ENCODE results near the gene JUNB. TPM values are rescaled to one million over a fixed set of nuclear protein-coding genes. Genes with fewer than 3 reads are reported as not detected.
A peak's percentile ranks its signal among the peaks of the same experiment; 100 is the strongest.

JUNB gene
- total RNA-seq, result 100 to 1,000 TPM; 197 TPM

- peaks cover 18% of the 10 kb centered on the region for H3K36me3 Mint-ChIP-seq (ENCODE audit: low read depth)
- peak; percentile 97 for DNase-seq
- CTCF ChIA-PET, result interaction anchor here (0.7 to 13.9 kb wide), 11 partner anchors 9 to 181 kb away, joined by 3 to 419 read pairs (median 6); partner anchors contain the start of genes HOOK2, RNASEH2A, TRIR and ZNF490
- H3K27me3 Mint-ChIP-seq, result no peaks in the 10 kb centered on the region
- no peaks in the 10 kb centered on the region for H3K9me3 Mint-ChIP-seq
- H3K4me3 Mint-ChIP-seq, result peak within 1 kb of the TSS; percentile 93
- POLR2A ChIA-PET, result interaction anchor here (0.6 to 14.7 kb wide), 23 partner anchors 10 to 376 kb away, joined by 3 to 574 read pairs (median 6); partner anchors contain the start of genes CALR, DHPS, GET3 and HOOK2
- peak within 1 kb of the TSS; percentile 98 for H3K27ac Mint-ChIP-seq
- peaks cover 56% of the 10 kb centered on the region for H3K4me1 Mint-ChIP-seq
These were observed at the start of gene JUNB for GRCh38 chr19:12791345-12792050. Gene JUNB, plus strand, starts transcription at chr19:12791486. Its CDS starts 286 bp downstream, at chr19:12791772.

GRCh38 chr19:12745166-12745897, 46.0 kb upstream of the JUNB start:
- H3K36me3 Mint-ChIP-seq (ENCODE audit: low read depth), result peaks cover 40% of the 10 kb centered on the region
- H3K27me3 Mint-ChIP-seq, result peaks cover 3% of the 10 kb centered on the region
- DNase-seq, result no peak
- H3K9me3 Mint-ChIP-seq, result peaks cover 9% of the 10 kb centered on the region
- peak overlapping the region; percentile 14 for H3K27ac Mint-ChIP-seq
- no peak overlapping the region for H3K4me3 Mint-ChIP-seq
- peaks cover 6% of the 10 kb centered on the region for H3K4me1 Mint-ChIP-seq
- CTCF ChIA-PET, result interaction anchor here (1.4 to 1.8 kb wide), 2 partner anchors 12 to 15 kb away, joined by 4 to 5 read pairs; no protein-coding TSS in a partner anchor
- POLR2A ChIA-PET, result interaction anchor here (1.0 kb wide), 1 partner anchor 8 kb away, joined by 3 read pairs; the partner anchor contains the start of gene GET3

GRCh38 chr19:12748489-12748888, 42.8 kb upstream of the JUNB start:
- Mint-ChIP-seq H3K9me3 (peaks cover 9% of the 10 kb centered on the region), H3K27me3 (peaks cover 9% of the 10 kb centered on the region), H3K4me1 (peaks cover 4% of the 10 kb centered on the region), H3K4me3 (no peak overlapping the region), H3K36me3 (ENCODE audit: low read depth) (peaks cover 29% of the 10 kb centered on the region), H3K27ac (no peak overlapping the region)
- CTCF ChIA-PET, result interaction anchor here (1.0 to 2.6 kb wide), 3 partner anchors 9 to 48 kb away, joined by 3 to 12 read pairs (median 11); no protein-coding TSS in a partner anchor
- no peak for DNase-seq
- POLR2A ChIA-PET, result interaction anchor here (1.8 kb wide), 1 partner anchor 25 kb away, joined by 4 read pairs; no protein-coding TSS in a partner anchor

GRCh38 chr19:12749938-12750521, 41.3 kb upstream of the JUNB start:
- Mint-ChIP-seq H3K36me3 (ENCODE audit: low read depth) (peaks cover 26% of the 10 kb centered on the region), H3K27me3 (peaks cover 9% of the 10 kb centered on the region)
- CTCF ChIA-PET, result interaction anchor here (0.7 to 1.7 kb wide), 3 partner anchors 11 to 145 kb away, joined by 3 to 8 read pairs (median 4); no protein-coding TSS in a partner anchor

GRCh38 chr19:12750851-12751250, 40.4 kb upstream of the JUNB start:
- POLR2A ChIA-PET, result interaction anchor here (1.3 kb wide), 1 partner anchor 17 kb away, joined by 3 read pairs; no protein-coding TSS in a partner anchor

More at GRCh38 chr19:12749938-12750521, 41.3 kb upstream of the JUNB start:
- POLR2A ChIA-PET, result interaction anchor here (1.3 kb wide), 1 partner anchor 13 kb away, joined by 4 read pairs; the partner anchor contains the start of gene GET3
- Mint-ChIP-seq H3K4me3 (no peak overlapping the region), H3K4me1 (peaks cover 4% of the 10 kb centered on the region), H3K27ac (no peak overlapping the region), H3K9me3 (peaks cover 9% of the 10 kb centered on the region)
- no peak for DNase-seq

GRCh38 chr19:12751635-12752034, 39.7 kb upstream of the JUNB start, which contains the start of gene BEST2:
Gene BEST2, plus strand, starts transcription at chr19:12751791. Its CDS starts 802 bp downstream, at chr19:12752593.
- Mint-ChIP-seq H3K27ac (no peak within 1 kb of the TSS), H3K9me3 (peaks cover 9% of the 10 kb centered on the region), H3K4me1 (peaks cover 4% of the 10 kb centered on the region), H3K27me3 (peaks cover 9% of the 10 kb centered on the region), H3K36me3 (ENCODE audit: low read depth) (peaks cover 18% of the 10 kb centered on the region), H3K4me3 (no peak within 1 kb of the TSS)
- CTCF ChIA-PET, result no interaction called here
- no peak for DNase-seq
- POLR2A ChIA-PET, result interaction anchor here (1.3 kb wide), 1 partner anchor 18 kb away, joined by 3 read pairs; no protein-coding TSS in a partner anchor

More at GRCh38 chr19:12750851-12751250, 40.4 kb upstream of the JUNB start:
- CTCF ChIA-PET, result interaction anchor here (0.7 to 1.6 kb wide), 2 partner anchors 46 to 146 kb away, joined by 3 to 4 read pairs; no protein-coding TSS in a partner anchor
- H3K4me3 Mint-ChIP-seq, result no peak overlapping the region
- H3K36me3 Mint-ChIP-seq (ENCODE audit: low read depth), result peaks cover 24% of the 10 kb centered on the region
- peaks cover 4% of the 10 kb centered on the region for H3K4me1 Mint-ChIP-seq
- no peak overlapping the region for H3K27ac Mint-ChIP-seq
- peaks cover 9% of the 10 kb centered on the region for H3K27me3 Mint-ChIP-seq
- no peak for DNase-seq
- H3K9me3 Mint-ChIP-seq, result peaks cover 9% of the 10 kb centered on the region

- H3K4me1 Mint-ChIP-seq, result peaks cover 4% of the 10 kb centered on the region
- H3K36me3 Mint-ChIP-seq (ENCODE audit: low read depth), result peaks cover 13% of the 10 kb centered on the region
- ChIA-PET CTCF (interaction anchor here (0.6 to 2.0 kb wide), 2 partner anchors 14 to 46 kb away, joined by 3 to 4 read pairs; no protein-coding TSS in a partner anchor), POLR2A (interaction anchor here (1.0 to 1.5 kb wide), 3 partner anchors 15 to 139 kb away, joined by 3 to 4 read pairs (median 3); partner anchors contain the start of genes GCDH and GET3)
- no peak overlapping the region for H3K4me3 Mint-ChIP-seq
- no peak for DNase-seq
- H3K27ac Mint-ChIP-seq, result no peak overlapping the region
- H3K9me3 Mint-ChIP-seq, result peaks cover 9% of the 10 kb centered on the region
- H3K27me3 Mint-ChIP-seq, result peaks cover 9% of the 10 kb centered on the region
These were observed 39.1 kb upstream of the JUNB start for GRCh38 chr19:12752056-12752781.

- no peaks in the 10 kb centered on the region for H3K36me3 Mint-ChIP-seq (ENCODE audit: low read depth)
- ChIA-PET POLR2A (interaction anchor here (1.1 to 2.3 kb wide), 3 partner anchors 21 to 58 kb away, joined by 3 to 10 read pairs (median 3); partner anchors contain the start of genes FBXW9 and TRIR), CTCF (interaction anchor here (1.0 to 16.8 kb wide), 6 partner anchors 13 to 93 kb away, joined by 3 to 419 read pairs (median 38); partner anchors contain the start of genes FBXW9, GET3, JUNB and PRDX2)
- H3K27me3 Mint-ChIP-seq, result peaks cover 13% of the 10 kb centered on the region
- H3K9me3 Mint-ChIP-seq, result no peaks in the 10 kb centered on the region
- H3K4me3 Mint-ChIP-seq, result no peak overlapping the region
- no peak for DNase-seq
- H3K27ac Mint-ChIP-seq, result no peak overlapping the region
- peaks cover 10% of the 10 kb centered on the region for H3K4me1 Mint-ChIP-seq
These were observed 36.7 kb upstream of the JUNB start for GRCh38 chr19:12754465-12755196.

GRCh38 chr19:12756150-12756883, 35.0 kb upstream of the JUNB start:
- ChIA-PET CTCF (interaction anchor here (0.6 to 16.8 kb wide), 7 partner anchors 11 to 68 kb away, joined by 3 to 419 read pairs (median 6); partner anchors contain the start of genes FBXW9, GET3, JUNB and PRDX2), POLR2A (interaction anchor here (1.4 to 2.3 kb wide), 3 partner anchors 16 to 60 kb away, joined by 3 to 10 read pairs (median 5); partner anchors contain the start of genes FBXW9 and TRIR)
- Mint-ChIP-seq H3K36me3 (ENCODE audit: low read depth) (no peaks in the 10 kb centered on the region), H3K4me1 (peaks cover 11% of the 10 kb centered on the region), H3K9me3 (no peaks in the 10 kb centered on the region), H3K4me3 (no peak overlapping the region), H3K27ac (no peak overlapping the region), H3K27me3 (peaks cover 4% of the 10 kb centered on the region)
- DNase-seq, result no peak

- peak; percentile 71 for DNase-seq
- H3K36me3 Mint-ChIP-seq (ENCODE audit: low read depth), result no peaks in the 10 kb centered on the region
- ChIA-PET CTCF (interaction anchor here (0.5 to 16.8 kb wide), 24 partner anchors 10 to 175 kb away, joined by 3 to 419 read pairs (median 6); partner anchors contain the start of genes GET3, JUNB, PRDX2 and THSD8), POLR2A (interaction anchor here (1.1 to 1.7 kb wide), 8 partner anchors 18 to 61 kb away, joined by 3 to 8 read pairs (median 4); partner anchors contain the start of genes FBXW9 and TRIR)
- peaks cover 11% of the 10 kb centered on the region for H3K4me1 Mint-ChIP-seq
- peak overlapping the region; percentile 49 for H3K4me3 Mint-ChIP-seq
- H3K9me3 Mint-ChIP-seq, result no peaks in the 10 kb centered on the region
- H3K27me3 Mint-ChIP-seq, result peaks cover 4% of the 10 kb centered on the region
- no peak overlapping the region for H3K27ac Mint-ChIP-seq
These were observed 33.6 kb upstream of the JUNB start for GRCh38 chr19:12757544-12758274.
